K562 (cell line): ENCODE data around the gene EMC6. TPM values are rescaled to one million over a fixed set of nuclear protein-coding genes. Genes with fewer than 3 reads are reported as not detected.

Experiments
- ATAC-seq: fragments of 200-7000 bp; cut with Tn5 transposase; 3 replicates; pipeline ENCODE4 v1.9.1; 2020; ENCODE audit warnings: moderate library complexity
- BruUV-seq: library from RNA; stranded (reverse); fragments of 400-500 nt; replicated peaks from 2 replicates; lab custom pipeline; 2021; lab: Mats Ljungman, UMichigan
- CTCF ChIA-PET: fragments of 300-600 bp; formaldehyde crosslinking; extraction: SDS; loops from one replicate; lab custom pipeline; 2021; ENCODE audit warnings: low intra/inter-chr PET ratio; lab: Yijun Ruan, JAX
- POLR2A ChIA-PET: fragments of 300-600, 350-650 bp; sonication (Branson Sonifier 250); formaldehyde crosslinking; extraction: SDS; loops from one replicate; lab custom pipeline; 2021; ENCODE audit warnings: antibody characterized with exemption, inconsistent platforms; lab: Yijun Ruan, JAX
- DNase-seq, 4 experiments: peaks; one replicate each; pipeline versions ENCODE4 v3.0.0 to v3.0.0-alpha.2; 2011 to 2018; ENCODE audit warnings: low spot score in 3 of 4, mixed read lengths in 3 of 4; ENCODE audit errors: extremely low read depth in 1 of 4
- FAIRE-seq: peaks from 2 replicates; lab custom pipeline; 2011; peaks lifted over from hg19 to GRCh38; lab: Jason Lieb, UNC
- H2AFZ ChIP-seq: 2 replicates; pipeline ENCODE4 v1.6.0; 2011; ENCODE audit warnings: low read depth, low read length, control low read depth, inconsistent platforms
- H3K27ac ChIP-seq: fragments of 200-600 bp; 3 replicates; pipeline ENCODE4 v1.8.0; 2011; ENCODE audit warnings: low read depth, mild to moderate bottlenecking, control low read depth, inconsistent platforms, low read length, moderate library complexity, mixed read lengths; ENCODE audit errors: extremely low read depth
- H3K27me3 ChIP-seq, 2 experiments: fragments of 300-600 bp in 1 of 2; 2 replicates in 1 of 2; 3 replicates in 1 of 2; pipeline versions ENCODE4 v1.6.0 to v1.8.0; 2011; ENCODE audit warnings: inconsistent platforms in 2 of 2, low read length in 2 of 2, mild to moderate bottlenecking in 1 of 2, mixed read lengths in 1 of 2, moderate library complexity in 1 of 2; ENCODE audit not compliant: control insufficient read depth in 2 of 2, insufficient read depth in 2 of 2
- H3K36me3 ChIP-seq: fragments of 300-600 bp; 3 replicates; pipeline ENCODE4 v1.8.0; 2011; ENCODE audit warnings: mild to moderate bottlenecking, low read length, inconsistent platforms; ENCODE audit not compliant: control insufficient read depth, insufficient read depth
- H3K4me1 ChIP-seq, 2 experiments: fragments of 200-600 bp in 1 of 2; replicated peaks in 1 of 2; 2 replicates in 1 of 2; 3 replicates in 1 of 2; pipeline versions ENCODE4 v1.5.1 to v1.8.0; 2011; ENCODE audit warnings: inconsistent platforms in 2 of 2, low read length in 2 of 2, mild to moderate bottlenecking in 1 of 2, mixed read lengths in 1 of 2, moderate library complexity in 1 of 2; ENCODE audit not compliant: control insufficient read depth in 2 of 2, insufficient read depth in 2 of 2
- H3K4me2 ChIP-seq: 2 replicates; pipeline ENCODE4 v1.6.1; 2011; ENCODE audit warnings: low read length, control low read depth, inconsistent platforms, mixed read lengths; ENCODE audit not compliant: insufficient read depth
- H3K4me3 ChIP-seq: fragments of 200-600 bp; sonication (generic), shearing (Covaris generic); 2 replicates; pipeline ENCODE4 v1.5.1; 2016; ENCODE audit warnings: control low read depth, inconsistent platforms
- H3K79me2 ChIP-seq: fragments of 200-600 bp; 3 replicates; pipeline ENCODE4 v1.8.0; 2011; ENCODE audit warnings: low read length, inconsistent platforms; ENCODE audit not compliant: control insufficient read depth, insufficient read depth
- H3K9ac ChIP-seq, 2 experiments: 2 replicates each; pipeline versions ENCODE4 v1.6.0 to v1.6.1; 2011; ENCODE audit warnings: low read depth in 2 of 2, low read length in 2 of 2, control low read depth in 1 of 2, inconsistent platforms in 1 of 2, mild to moderate bottlenecking in 1 of 2, mixed read lengths in 1 of 2; ENCODE audit not compliant: insufficient read depth in 1 of 2
- H3K9me1 ChIP-seq: one replicate; pipeline ENCODE4 v1.6.0; 2011; ENCODE audit warnings: inconsistent platforms, mild to moderate bottlenecking, low read length, moderate library complexity; ENCODE audit not compliant: control insufficient read depth, insufficient read depth
- H3K9me3 ChIP-seq: replicated peaks from 2 replicates; pipeline ENCODE4 v1.5.1; 2011; ENCODE audit warnings: low read depth, low read length, inconsistent platforms; ENCODE audit not compliant: control insufficient read depth, insufficient read depth
- H4K20me1 ChIP-seq: replicated peaks from 2 replicates; pipeline ENCODE4 v1.6.1; 2011; ENCODE audit warnings: low read length, inconsistent platforms, mixed read lengths; ENCODE audit not compliant: control insufficient read depth, insufficient read depth
- FOSL1 ChIP-seq: fragments of 200-800 bp; sonication (Bioruptor generic); conservative IDR thresholded peaks from 2 replicates; pipeline ENCODE4 v1.6.1; 2016; ENCODE audit warnings: missing genetic modification characterization, missing compliant biosample characterization
- HDAC1 ChIP-seq, 2 experiments: fragments of 450-650 bp; IDR thresholded peaks; 2 replicates each; pipeline ENCODE4 v1.6.1; 2016 to 2017; ENCODE audit warnings: inconsistent platforms in 1 of 2, mild to moderate bottlenecking in 1 of 2, moderate library complexity in 1 of 2
- MAZ ChIP-seq, 2 experiments: fragments of 450-650 bp in 1 of 2; sonication (generic) in 1 of 2; formaldehyde crosslinking; IDR thresholded peaks in 1 of 2; conservative IDR thresholded peaks in 1 of 2; 2 replicates each; pipeline versions ENCODE4 v1.4.0 to v1.5.0; 2020; ENCODE audit warnings: mild to moderate bottlenecking in 1 of 2, missing genetic modification reagents in 1 of 2
- PRMT5 ChIP-seq: sonication (generic); formaldehyde crosslinking; IDR thresholded peaks from 2 replicates; pipeline ENCODE4 v1.5.0; 2020; ENCODE audit warnings: missing genetic modification reagents
- TAF1 ChIP-seq: IDR thresholded peaks from 2 replicates; pipeline ENCODE4 v1.6.1; 2011; ENCODE audit warnings: mild to moderate bottlenecking, low read length, moderate library complexity; ENCODE audit not compliant: insufficient read depth, control insufficient read depth, severe bottlenecking; ENCODE audit errors: extremely low read depth
- TCF3 ChIP-seq: sonication (generic); formaldehyde crosslinking; IDR thresholded peaks from 2 replicates; pipeline ENCODE4 v1.4.0; 2020; ENCODE audit warnings: mild to moderate bottlenecking, missing genetic modification reagents
- ZBTB7A ChIP-seq: IDR thresholded peaks from 2 replicates; pipeline ENCODE4 v1.6.1; 2011; ENCODE audit warnings: low read depth, mild to moderate bottlenecking, low read length, moderate library complexity, borderline replicate concordance; ENCODE audit not compliant: control insufficient read depth
- ZNF121 ChIP-seq: sonication (generic); formaldehyde crosslinking; conservative IDR thresholded peaks from 2 replicates; pipeline ENCODE4 v1.8.0; 2022; ENCODE audit warnings: missing genetic modification reagents
- ZNF668 ChIP-seq: fragments of 250-450 bp; sonication (Bioruptor Pico); IDR thresholded peaks from 2 replicates; pipeline ENCODE4 v1.8.0; 2022; ENCODE audit warnings: mild to moderate bottlenecking, inconsistent platforms
- WGBS: fragments of 100-300 bp; shearing (Covaris generic); methylation state at CpG from one replicate; pipeline ENCODE4 v1.1.6; 2016; ENCODE audit warnings: low coverage, mixed read lengths; ENCODE audit not compliant: insufficient coverage; ENCODE audit errors: missing lambda C conversion rate; 5-methylcytosine and 5-hydroxymethylcytosine counted together
- in situ Hi-C: fragments of 300-500 bp; cut with MboI; formaldehyde crosslinking; loops from 4 replicates; pipeline ENCODE4 v1.15.0; 2018; ENCODE audit warnings: inconsistent platforms, mixed read lengths
- intact Hi-C: fragments of 100-400 bp; cut with micrococcal nuclease; formaldehyde crosslinking; loops from 2 replicates; pipeline ENCODE4 v1.14.2; 2022
- polyA plus RNA-seq, 8 experiments: library from polyadenylated mRNA; depleted of rRNA in 4 of 8; stranded (reverse) in 5 of 8; unstranded in 3 of 8; fragments of >200 nt; fragmentation: Nextera tagmentation in 2 of 8; fragmentation: Illumina TruSeq in 1 of 8; extraction: Ambion mirVana in 2 of 8; extraction: Trizol in 1 of 8; gene quantifications; 2 replicates each; pipeline versions ENCODE4 v1.2.1 to v1.2.3, GENCODE V29; 2011 to 2014; ENCODE audit warnings: inconsistent platforms in 1 of 8, missing spikeins in 1 of 8
- total RNA-seq, 7 experiments: library from RNA; depleted of rRNA in 6 of 7; stranded (reverse); fragments of >200 nt in 6 of 7; fragmentation: Illumina TruSeq in 2 of 7; extraction: Trizol in 2 of 7; gene quantifications; 2 replicates each; pipeline versions ENCODE4 v1.2.1 to v1.2.3, GENCODE V29; 2011 to 2021; ENCODE audit warnings: low replicate concordance in 1 of 7
- TF ChIP-seq, protein P1 (sequence below): fragments of 200-600 bp; sonication (generic); IDR thresholded peaks from one replicate; pipeline ENCODE4 v1.6.1; 2012; ENCODE audit warnings: mild to moderate bottlenecking, low read depth, low read length, inconsistent platforms
- TF ChIP-seq, protein P2 (sequence below): sonication (generic); formaldehyde crosslinking; IDR thresholded peaks from 2 replicates; pipeline ENCODE4 v1.8.0; 2022; ENCODE audit warnings: mild to moderate bottlenecking, missing genetic modification reagents

The EMC6 gene
- total and polyA plus RNA-seq, 9 of the 15 experiments (the other 6 are each of a cell fraction or from before 2014, with no cell fraction given): 2.9 to 136 (median 24.9) TPM

DNA sequence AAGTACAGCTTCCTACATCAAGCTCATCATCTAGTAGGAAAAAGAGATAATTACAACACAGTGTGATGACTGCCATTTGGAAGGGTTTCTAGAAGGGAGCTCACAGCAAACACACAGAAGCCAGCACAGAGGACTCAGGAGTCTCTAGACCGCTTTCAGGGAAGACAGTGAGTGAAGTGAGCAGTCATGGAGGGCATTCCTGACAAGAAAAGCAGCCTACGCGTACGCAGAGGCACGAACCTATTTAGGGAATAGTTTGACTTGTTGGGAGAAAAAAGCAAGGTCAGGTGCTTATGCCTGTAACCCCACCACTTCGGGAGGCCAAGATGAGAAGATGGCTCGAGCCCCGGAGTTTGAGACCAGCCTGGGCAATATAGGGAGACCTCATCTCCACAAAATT is 46.7 kb downstream of the EMC6 start:
- no peak for DNase-seq
- H3K4me1 ChIP-seq: peaks cover 3 to 8% of the 10 kb centered on the region in 2 experiments; a peak in 4 of 5 replicates
- peaks cover 53% of the 10 kb centered on the region; the same call in 2 of the 3 replicates for H3K36me3 ChIP-seq
- no peak overlapping the region for H3K27ac ChIP-seq
- no peak for ATAC-seq
- intact Hi-C loops (no loop called here), in situ Hi-C loops (no loop called here)
- CTCF ChIA-PET: no interaction called here
- H3K27me3 ChIP-seq: no peaks in the 10 kb centered on the region
- no peaks in the 10 kb centered on the region for H3K9me1 ChIP-seq
- WGBS: 92% methylated on average over 7 of the region's 8 CpGs
- no peak for FAIRE-seq
- no peak overlapping the region for H3K9ac ChIP-seq
- no TSS peak for BruUV-seq
- no peaks in the 10 kb centered on the region for H4K20me1 ChIP-seq
- no peaks in the 10 kb centered on the region for H3K79me2 ChIP-seq
- POLR2A ChIA-PET: interaction anchor here (1.6 kb wide), 1 partner anchor 14 kb away, joined by 4 read pairs; no protein-coding TSS in a partner anchor
- no peaks in the 10 kb centered on the region for H3K9me3 ChIP-seq
- no peak overlapping the region for H3K4me3 ChIP-seq
- no peak overlapping the region for H2AFZ ChIP-seq
- no peak overlapping the region for H3K4me2 ChIP-seq
- TF ChIP-seq, protein P1, sequence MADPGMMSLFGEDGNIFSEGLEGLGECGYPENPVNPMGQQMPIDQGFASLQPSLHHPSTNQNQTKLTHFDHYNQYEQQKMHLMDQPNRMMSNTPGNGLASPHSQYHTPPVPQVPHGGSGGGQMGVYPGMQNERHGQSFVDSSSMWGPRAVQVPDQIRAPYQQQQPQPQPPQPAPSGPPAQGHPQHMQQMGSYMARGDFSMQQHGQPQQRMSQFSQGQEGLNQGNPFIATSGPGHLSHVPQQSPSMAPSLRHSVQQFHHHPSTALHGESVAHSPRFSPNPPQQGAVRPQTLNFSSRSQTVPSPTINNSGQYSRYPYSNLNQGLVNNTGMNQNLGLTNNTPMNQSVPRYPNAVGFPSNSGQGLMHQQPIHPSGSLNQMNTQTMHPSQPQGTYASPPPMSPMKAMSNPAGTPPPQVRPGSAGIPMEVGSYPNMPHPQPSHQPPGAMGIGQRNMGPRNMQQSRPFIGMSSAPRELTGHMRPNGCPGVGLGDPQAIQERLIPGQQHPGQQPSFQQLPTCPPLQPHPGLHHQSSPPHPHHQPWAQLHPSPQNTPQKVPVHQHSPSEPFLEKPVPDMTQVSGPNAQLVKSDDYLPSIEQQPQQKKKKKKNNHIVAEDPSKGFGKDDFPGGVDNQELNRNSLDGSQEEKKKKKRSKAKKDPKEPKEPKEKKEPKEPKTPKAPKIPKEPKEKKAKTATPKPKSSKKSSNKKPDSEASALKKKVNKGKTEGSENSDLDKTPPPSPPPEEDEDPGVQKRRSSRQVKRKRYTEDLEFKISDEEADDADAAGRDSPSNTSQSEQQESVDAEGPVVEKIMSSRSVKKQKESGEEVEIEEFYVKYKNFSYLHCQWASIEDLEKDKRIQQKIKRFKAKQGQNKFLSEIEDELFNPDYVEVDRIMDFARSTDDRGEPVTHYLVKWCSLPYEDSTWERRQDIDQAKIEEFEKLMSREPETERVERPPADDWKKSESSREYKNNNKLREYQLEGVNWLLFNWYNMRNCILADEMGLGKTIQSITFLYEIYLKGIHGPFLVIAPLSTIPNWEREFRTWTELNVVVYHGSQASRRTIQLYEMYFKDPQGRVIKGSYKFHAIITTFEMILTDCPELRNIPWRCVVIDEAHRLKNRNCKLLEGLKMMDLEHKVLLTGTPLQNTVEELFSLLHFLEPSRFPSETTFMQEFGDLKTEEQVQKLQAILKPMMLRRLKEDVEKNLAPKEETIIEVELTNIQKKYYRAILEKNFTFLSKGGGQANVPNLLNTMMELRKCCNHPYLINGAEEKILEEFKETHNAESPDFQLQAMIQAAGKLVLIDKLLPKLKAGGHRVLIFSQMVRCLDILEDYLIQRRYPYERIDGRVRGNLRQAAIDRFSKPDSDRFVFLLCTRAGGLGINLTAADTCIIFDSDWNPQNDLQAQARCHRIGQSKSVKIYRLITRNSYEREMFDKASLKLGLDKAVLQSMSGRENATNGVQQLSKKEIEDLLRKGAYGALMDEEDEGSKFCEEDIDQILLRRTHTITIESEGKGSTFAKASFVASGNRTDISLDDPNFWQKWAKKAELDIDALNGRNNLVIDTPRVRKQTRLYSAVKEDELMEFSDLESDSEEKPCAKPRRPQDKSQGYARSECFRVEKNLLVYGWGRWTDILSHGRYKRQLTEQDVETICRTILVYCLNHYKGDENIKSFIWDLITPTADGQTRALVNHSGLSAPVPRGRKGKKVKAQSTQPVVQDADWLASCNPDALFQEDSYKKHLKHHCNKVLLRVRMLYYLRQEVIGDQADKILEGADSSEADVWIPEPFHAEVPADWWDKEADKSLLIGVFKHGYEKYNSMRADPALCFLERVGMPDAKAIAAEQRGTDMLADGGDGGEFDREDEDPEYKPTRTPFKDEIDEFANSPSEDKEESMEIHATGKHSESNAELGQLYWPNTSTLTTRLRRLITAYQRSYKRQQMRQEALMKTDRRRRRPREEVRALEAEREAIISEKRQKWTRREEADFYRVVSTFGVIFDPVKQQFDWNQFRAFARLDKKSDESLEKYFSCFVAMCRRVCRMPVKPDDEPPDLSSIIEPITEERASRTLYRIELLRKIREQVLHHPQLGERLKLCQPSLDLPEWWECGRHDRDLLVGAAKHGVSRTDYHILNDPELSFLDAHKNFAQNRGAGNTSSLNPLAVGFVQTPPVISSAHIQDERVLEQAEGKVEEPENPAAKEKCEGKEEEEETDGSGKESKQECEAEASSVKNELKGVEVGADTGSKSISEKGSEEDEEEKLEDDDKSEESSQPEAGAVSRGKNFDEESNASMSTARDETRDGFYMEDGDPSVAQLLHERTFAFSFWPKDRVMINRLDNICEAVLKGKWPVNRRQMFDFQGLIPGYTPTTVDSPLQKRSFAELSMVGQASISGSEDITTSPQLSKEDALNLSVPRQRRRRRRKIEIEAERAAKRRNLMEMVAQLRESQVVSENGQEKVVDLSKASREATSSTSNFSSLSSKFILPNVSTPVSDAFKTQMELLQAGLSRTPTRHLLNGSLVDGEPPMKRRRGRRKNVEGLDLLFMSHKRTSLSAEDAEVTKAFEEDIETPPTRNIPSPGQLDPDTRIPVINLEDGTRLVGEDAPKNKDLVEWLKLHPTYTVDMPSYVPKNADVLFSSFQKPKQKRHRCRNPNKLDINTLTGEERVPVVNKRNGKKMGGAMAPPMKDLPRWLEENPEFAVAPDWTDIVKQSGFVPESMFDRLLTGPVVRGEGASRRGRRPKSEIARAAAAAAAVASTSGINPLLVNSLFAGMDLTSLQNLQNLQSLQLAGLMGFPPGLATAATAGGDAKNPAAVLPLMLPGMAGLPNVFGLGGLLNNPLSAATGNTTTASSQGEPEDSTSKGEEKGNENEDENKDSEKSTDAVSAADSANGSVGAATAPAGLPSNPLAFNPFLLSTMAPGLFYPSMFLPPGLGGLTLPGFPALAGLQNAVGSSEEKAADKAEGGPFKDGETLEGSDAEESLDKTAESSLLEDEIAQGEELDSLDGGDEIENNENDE: no peak
- TF ChIP-seq HDAC1 (IDR thresholded peaks at IDR 0.05) (no peak), PRMT5 (CRISPR knock-in tag) (no peak), ZNF668 (CRISPR knock-in tag) (no peak), TAF1 (no peak), MAZ (CRISPR knock-in tag; conservative IDR thresholded peaks at IDR 0.05 in 1 of 2, IDR thresholded peaks at IDR 0.05 in 1 of 2) (no peak), FOSL1 (tag) (no peak), ZBTB7A (no peak), ZNF121 (CRISPR knock-in tag) (no peak), TCF3 (CRISPR knock-in tag) (no peak)
- TF ChIP-seq, protein P2, sequence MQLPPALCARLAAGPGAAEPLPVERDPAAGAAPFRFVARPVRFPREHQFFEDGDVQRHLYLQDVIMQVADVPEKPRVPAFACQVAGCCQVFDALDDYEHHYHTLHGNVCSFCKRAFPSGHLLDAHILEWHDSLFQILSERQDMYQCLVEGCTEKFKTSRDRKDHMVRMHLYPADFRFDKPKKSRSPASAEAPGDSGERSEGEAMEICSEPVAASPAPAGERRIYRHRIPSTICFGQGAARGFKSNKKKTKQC (CRISPR knock-in tag): no peak
